ENCODE measurements around the gene DUSP11.
"Not testable (repeated sequence)": the region's sequence is repeated elsewhere in the genome, so short reads cannot be mapped to it uniquely, and the experiment has no call there.

- TF ChIP-seq CTCF (IDR thresholded peaks at IDR 0.05; ENCODE audit: poor library complexity, severe bottlenecking); RAD21 (conservative IDR thresholded peaks at IDR 0.05); POLR2AphosphoS5 (IDR thresholded peaks at IDR 0.05); MXI1 (conservative IDR thresholded peaks at IDR 0.05; ENCODE audit: poor library complexity, severe bottlenecking); TAF1 (IDR thresholded peaks at IDR 0.05; ENCODE audit: low read depth); EP300 (conservative IDR thresholded peaks at IDR 0.05; ENCODE audit: poor library complexity, severe bottlenecking); EZH2 (IDR thresholded peaks at IDR 0.05; ENCODE audit: borderline replicate concordance, insufficient read depth, low read length, poor library complexity, severe bottlenecking); SMC3 (conservative IDR thresholded peaks at IDR 0.05; ENCODE audit: poor library complexity); REST (IDR thresholded peaks at IDR 0.05; ENCODE audit: borderline replicate concordance): not testable (repeated sequence)
Measured at GRCh38 chr2:73754332-73754731, 25.6 kb downstream of the DUSP11 start.

Measured in neural cell (in vitro differentiated cells).